ENCODE results near the gene ZNF200.

ZNF200 gene

DNA sequence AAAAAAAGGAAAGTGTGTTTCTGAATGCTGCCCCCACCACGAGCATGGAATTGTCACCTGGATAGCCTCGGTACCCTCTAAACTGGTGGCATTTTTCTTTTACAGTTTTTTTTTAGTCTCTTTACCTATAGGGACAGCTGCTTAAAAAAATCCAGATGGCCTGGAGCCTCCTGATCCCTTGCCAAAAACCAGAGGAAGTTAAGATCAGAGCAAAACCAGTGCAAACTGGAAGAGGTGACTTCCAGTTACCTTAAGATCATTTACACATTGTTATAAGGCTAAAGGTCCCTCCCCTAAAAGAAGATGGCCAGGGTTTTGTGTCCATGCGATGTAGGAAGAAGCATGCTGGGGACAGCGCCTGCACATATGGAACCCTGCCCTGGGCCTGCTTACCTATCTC, 18.0 kb upstream of the ZNF200 start:
- H3K4me3 ChIP-seq (replicated peaks; ENCODE audit: low read depth, low read length) = no peak overlapping the region
- TF ChIP-seq, protein P1, sequence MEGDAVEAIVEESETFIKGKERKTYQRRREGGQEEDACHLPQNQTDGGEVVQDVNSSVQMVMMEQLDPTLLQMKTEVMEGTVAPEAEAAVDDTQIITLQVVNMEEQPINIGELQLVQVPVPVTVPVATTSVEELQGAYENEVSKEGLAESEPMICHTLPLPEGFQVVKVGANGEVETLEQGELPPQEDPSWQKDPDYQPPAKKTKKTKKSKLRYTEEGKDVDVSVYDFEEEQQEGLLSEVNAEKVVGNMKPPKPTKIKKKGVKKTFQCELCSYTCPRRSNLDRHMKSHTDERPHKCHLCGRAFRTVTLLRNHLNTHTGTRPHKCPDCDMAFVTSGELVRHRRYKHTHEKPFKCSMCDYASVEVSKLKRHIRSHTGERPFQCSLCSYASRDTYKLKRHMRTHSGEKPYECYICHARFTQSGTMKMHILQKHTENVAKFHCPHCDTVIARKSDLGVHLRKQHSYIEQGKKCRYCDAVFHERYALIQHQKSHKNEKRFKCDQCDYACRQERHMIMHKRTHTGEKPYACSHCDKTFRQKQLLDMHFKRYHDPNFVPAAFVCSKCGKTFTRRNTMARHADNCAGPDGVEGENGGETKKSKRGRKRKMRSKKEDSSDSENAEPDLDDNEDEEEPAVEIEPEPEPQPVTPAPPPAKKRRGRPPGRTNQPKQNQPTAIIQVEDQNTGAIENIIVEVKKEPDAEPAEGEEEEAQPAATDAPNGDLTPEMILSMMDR (IDR thresholded peaks at IDR 0.05; ENCODE audit: low read length, missing control alignments) = no peak
- DNase-seq (ENCODE audit: low read depth) = no peak

DNA sequence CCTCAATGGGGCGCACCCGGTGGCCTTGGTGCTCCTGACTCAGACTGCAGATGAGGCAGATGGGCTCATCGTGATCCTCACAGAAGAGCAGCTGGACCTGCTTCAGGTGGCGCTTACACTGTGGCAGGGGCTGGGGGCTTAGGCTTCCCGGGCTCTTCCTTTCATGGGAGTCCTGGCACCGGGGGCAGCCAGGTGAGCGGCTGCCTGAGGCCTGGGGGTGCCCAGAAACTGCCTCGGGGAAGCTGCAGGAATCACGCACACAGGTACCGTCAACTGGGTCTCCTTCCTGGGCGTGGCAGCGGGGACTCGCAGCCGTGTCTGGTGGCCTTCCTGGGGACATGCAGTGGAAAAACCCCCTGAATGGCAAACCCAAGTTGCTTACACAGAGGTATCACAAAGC, 14.5 kb upstream of the ZNF200 start:
- no peak for DNase-seq (ENCODE audit: low read depth)
- no peak overlapping the region for H3K4me3 ChIP-seq (replicated peaks; ENCODE audit: low read depth, low read length)
- TF ChIP-seq, protein P1 (IDR thresholded peaks at IDR 0.05; ENCODE audit: low read length, missing control alignments) = no peak

DNA sequence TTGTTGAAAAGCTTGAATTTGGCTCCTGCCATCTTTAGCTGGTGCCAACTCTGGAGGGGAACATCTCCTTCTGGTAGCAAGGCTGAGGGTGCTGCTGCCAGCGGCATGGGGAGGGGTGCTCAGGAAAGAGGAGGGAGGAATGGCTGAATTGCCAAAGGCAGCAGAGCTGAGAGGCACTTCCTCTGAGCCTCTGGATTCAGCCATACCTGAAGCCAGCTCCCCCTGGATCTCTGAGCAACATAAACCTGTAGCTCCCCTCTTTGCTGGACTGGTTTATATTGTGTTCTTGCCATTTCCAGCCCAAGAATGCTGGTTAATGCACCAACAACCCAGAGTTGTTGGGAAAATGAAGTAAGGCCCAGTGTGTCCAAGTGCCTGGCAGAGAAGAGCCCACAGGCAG, 14.1 kb upstream of the ZNF200 start:
- no peak for DNase-seq (ENCODE audit: low read depth)

DNA sequence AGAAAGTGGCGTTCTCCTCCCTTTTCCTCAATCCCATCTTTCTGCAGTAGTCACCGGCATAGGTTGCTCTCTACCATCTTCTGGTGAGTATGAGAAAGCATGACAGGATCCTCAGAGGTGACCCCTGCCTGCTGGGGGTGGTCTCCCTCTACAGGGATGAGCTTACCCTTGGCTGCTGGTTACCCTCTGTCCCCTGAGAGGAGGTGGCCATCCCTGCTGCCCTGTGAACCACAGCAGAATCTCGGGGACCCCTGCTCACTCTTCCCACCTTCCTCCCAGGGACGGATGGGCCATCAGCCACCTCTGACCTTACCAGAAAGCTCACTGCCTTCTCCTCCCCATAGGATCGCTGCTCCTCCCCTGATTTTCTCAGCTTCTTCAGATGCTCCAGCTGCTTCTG, 13.6 kb upstream of the ZNF200 start:
- no peak overlapping the region for H3K4me3 ChIP-seq (replicated peaks; ENCODE audit: low read depth, low read length)
- DNase-seq (ENCODE audit: low read depth) = no peak
- TF ChIP-seq, protein P1 (IDR thresholded peaks at IDR 0.05; ENCODE audit: low read length, missing control alignments) = no peak

More for the DNA sequence above, 14.1 kb upstream of the ZNF200 start:
- TF ChIP-seq, protein P1 (IDR thresholded peaks at IDR 0.05; ENCODE audit: low read length, missing control alignments) = no peak
- H3K4me3 ChIP-seq (replicated peaks; ENCODE audit: low read depth, low read length) = no peak overlapping the region

DNA sequence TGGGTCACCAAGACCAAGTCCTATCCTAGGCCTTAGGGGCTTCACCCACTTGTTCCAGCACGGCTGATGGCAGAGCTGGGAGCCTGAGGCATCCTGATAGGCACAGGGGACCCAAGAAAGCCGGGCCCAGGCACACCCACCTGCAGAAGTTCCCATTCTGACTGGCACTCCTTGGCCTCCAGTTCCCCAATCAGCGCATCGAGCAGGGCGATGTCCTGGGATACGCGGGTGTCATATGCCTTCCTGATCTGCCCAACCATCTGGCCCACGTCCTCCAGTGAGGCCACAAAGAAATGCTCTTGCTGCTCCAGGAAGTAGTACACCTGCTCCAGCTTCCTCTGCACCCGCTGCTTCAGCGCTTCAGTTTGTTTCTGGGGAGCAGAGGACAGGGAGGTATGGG, 11.9 kb upstream of the ZNF200 start:
- H3K4me3 ChIP-seq (replicated peaks; ENCODE audit: low read depth, low read length) = no peak overlapping the region
- TF ChIP-seq, protein P1 (IDR thresholded peaks at IDR 0.05; ENCODE audit: low read length, missing control alignments) = no peak
- DNase-seq (ENCODE audit: low read depth) = no peak

DNA sequence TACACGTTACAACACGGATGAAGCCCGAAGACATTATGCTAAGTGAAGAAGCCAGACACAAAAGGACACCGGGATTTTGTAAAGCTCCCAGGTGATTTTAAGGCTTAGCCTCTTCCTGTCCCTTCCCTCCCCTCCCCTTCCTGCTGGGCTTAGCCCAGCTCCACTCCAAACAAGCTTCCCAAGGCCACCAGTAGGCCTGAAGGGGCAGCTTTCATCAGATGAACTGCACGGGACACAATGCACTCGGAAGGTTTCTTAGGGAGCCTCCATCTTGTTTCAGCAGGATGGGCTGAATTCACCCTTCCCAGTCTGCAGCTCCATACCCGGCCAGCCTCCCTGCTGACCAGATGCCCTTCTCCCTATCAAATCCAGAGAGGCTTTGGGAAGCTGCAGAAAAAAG, 11.0 kb upstream of the ZNF200 start:
- no peak for DNase-seq (ENCODE audit: low read depth)
- no peak overlapping the region for H3K4me3 ChIP-seq (replicated peaks; ENCODE audit: low read depth, low read length)
- TF ChIP-seq, protein P1 (IDR thresholded peaks at IDR 0.05; ENCODE audit: low read length, missing control alignments) = no peak

DNA sequence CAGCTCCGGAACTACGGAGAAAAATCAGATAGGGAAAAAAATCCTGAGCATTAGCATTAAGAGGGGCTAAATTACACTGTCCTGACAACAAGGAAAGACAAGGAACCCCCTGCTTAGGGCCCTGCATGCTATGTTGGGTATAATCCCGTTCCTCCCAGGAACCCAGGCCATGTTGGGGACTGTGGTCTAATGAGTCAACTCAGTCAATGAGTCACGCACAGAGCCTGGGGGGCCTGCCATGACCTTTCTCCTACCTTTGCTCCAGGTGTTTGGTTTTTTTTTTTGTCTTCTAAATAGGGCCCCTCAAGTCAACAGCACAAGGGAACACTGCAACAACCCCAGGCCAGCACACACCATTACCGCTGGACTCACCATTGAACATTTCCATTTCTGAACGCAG, 8.9 kb upstream of the ZNF200 start:
- no peak for DNase-seq (ENCODE audit: low read depth)
- H3K4me3 ChIP-seq (replicated peaks; ENCODE audit: low read depth, low read length) = no peak overlapping the region
- TF ChIP-seq, protein P1 (IDR thresholded peaks at IDR 0.05; ENCODE audit: low read length, missing control alignments) = no peak

Data from fibroblast of pulmonary artery (primary cell).